GM19438 (cell line): Measurements from ENCODE around the gene FNBP1L.

Source experiments
- ATAC-seq: cut with Tn5 transposase; IDR thresholded peaks from one replicate; pipeline ENCODE4 v1.9.1; 2021; ENCODE audit warnings: low read depth; ENCODE audit not compliant: unreplicated experiment

Gene FNBP1L

DNA sequence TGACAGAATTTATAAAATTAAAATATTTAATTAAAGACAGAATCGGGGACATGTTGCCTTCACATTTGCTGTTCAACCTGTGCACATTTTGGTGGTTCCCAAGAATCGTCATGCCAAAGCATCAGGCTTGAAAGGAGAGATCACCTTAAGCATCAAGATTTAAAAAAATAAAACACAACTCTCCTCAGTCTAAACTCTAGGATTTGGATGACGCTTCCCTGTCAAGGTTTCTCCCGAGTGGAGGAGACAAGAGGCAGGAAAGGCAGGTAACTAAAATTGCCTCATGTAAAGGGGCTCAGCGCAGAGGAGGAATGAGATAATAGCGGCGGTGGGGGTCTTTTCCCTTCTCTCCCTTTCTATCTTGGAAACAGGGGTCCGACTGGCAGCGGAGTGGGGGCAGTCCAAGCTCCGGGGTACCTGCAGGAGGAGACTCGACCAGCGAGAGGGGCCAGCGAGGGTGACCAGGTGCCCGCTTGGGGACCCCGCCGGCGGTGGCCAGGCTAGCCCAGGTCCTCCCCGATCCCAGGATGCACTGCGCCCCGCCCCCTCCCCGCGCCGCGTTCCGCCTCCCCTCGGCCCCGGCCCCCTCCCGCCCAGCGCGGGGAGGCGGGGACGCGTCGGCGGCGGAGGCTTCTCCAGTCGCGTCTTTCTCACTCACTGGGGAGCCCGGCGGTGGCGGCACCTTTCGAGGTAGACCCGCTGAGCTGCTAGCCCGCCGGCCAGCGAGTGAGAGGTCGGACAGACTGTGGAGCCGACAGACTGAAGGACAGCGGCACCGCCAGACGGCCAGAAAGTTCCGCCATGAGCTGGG, at the start of gene FNBP1L:
FNBP1L (plus strand) TSS at position 638 of the 811 bp plus-strand sequence; CDS start at position 802, 164 bp downstream.
- ATAC-seq = no peak

DNA sequence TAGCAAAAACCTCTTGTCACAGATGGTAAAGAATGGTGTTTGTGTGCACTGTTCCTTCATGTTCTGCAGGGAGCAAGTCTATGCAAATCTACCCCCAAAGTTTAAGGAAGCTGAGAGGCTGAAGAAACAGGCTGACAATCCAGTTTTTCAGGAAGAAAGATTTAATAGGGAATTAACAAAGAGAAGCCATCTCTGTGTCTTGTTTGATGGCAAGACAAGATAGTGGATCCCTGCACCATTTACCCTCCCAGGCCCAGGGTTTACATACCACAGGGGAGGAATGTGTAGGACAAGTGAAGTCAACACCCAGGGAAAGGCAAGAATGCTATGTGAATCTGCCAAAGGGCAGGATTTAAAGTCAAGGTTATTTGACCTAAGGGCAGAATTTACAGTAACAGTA, 48.1 kb upstream of the FNBP1L start:
- no peak for ATAC-seq

DNA sequence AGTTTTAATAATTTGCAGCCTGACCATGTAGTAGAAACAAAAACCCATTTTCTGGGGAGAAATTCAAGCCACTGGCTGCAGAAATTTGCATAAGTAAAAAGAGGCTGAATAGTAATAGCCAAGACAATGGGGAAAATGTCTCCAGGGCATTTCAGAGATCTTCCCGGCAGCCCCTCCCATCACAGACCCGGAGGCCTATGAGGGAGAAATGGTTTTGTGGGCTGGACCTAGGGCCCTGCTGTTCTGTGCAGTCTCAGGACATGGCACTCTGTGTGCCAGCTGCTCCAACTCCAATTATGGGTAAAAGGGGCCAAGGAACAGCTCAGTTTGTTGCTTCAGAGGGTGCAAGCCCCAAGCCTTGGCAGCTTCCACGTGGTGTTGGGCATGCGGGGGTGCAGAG, 39.7 kb upstream of the FNBP1L start:
- ATAC-seq = no peak

DNA sequence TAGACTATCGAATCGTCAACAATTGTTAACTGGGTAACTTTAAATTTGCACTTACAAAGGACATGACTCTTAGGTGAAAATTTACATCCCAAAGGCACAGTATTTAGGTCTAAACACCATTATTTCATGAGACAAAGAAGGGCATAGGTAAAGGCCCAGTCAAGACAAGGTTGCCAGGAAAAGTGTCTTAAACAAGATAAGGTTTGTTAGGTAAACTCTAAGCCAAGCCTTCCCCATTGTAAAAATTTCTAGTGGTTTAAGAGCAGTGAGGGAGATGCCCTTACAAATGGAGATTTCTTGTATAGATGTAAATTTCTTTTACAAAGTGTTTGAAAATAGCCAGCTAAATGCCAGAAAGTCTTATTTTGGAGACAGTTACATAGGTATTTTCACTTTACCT, 36.9 kb upstream of the FNBP1L start:
- ATAC-seq = no peak

DNA sequence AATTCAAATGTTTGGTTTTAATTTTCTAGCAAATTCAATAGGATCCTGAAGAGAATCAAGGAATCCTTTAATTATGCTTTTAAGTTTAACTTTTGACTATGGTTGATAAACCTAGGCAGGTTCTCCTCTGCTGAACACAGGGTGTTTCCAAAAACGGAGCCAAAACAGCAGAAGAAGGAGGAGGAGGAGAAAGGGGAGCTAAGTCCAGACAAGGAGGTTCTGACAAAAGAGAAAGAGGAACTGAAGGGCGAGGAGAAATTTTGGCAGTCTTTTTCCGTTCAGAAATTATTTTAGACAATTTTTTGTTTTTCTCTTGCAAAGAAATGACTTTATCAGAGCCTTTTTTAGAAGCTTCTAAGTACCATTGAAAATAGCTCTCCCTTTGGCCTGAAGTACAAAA, 33.2 kb upstream of the FNBP1L start:
- no peak for ATAC-seq

DNA sequence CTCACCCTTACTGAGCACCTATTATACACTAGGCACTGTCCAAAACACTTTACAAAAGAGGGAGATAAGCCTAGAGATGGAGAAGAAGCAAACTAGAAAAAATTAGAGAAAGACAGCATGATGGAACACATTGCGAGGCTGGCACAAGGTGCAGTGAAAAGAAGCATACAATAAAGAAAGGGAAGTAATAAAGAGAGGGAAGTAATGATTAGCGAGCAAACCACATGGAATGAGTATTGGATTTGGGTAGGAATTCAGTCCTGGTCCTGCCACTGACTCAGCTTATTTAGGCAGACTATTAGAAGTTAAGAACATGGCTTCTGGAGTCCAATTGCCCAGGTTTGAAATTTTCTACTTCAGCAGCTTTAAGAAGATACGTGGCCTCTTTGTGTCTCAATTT, 32.6 kb upstream of the FNBP1L start:
- ATAC-seq = no peak

DNA sequence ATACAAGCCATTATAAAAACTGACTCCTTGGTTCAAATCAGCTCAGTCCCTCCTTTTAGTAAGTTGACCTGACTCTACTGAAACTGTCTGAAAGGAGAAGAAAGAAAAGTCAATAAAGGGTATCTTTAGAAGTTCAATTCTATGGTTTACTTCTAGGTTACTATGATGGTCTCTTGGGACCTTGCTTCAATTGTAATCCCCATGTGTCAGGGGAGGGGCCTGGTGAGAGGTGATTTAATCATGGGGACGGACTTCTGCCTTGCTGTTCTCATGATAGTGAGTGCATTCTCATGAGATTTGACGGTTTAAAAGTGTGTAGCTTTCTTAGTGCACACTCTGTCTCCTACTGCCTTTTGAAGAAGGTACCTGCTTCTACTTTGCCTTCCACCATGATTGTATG, 31.7 kb upstream of the FNBP1L start:
- no peak for ATAC-seq

DNA sequence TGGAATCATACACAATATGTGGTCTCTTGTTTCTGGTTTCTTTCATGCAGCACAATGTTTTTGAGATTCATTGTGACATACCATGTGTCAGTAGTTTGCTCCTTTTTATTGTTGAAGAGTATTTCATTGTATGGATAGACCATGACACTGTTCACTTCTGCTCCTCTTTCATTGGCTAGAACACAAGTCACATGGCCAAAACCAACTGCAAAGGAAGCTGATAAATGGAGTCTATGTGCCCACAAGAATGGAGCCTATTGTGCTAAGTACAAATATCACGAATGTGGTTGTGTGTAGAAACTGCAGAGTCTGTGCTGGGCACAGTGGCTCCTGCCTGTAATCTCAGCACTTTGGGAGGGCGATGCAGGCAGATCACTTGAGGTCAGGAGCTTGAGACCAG, 28.6 kb upstream of the FNBP1L start:
- ATAC-seq = no peak

DNA sequence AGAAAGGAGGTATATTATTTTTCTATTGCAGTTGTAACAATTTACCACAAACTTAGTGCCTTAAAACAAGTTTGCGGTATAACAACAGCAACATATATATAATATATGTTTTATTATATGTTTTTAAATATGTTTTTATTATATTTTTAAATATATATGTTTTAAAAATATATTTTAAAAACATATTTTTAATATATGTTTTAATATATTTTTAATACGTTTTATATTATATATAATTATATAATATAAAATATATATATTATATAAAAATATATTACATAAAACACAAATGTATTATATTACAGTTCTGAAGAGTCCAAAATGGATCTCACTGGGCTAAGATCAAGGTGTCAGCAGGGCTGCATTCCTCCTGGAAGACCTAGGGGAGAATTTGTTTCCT, 27.5 kb upstream of the FNBP1L start:
- no peak for ATAC-seq

DNA sequence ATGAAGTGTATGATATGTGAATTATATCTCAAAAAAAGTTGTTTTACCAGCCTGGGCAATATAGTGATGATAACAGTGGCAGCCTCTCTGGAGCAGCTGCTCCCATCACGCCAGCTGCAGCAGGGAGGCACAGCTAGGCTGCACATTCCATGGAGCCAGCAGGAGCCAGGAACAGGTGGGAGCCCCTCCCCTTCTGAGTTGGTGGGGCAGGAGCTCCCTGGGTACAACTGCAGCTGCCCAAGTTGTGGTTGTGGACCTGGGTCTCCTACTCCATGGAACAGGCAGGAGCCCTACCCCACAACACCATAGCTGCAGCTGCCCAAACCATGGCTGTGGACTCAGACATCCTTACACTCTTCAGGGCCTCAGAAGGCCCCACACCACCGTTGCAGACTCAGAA, 21.7 kb upstream of the FNBP1L start:
- no peak for ATAC-seq

DNA sequence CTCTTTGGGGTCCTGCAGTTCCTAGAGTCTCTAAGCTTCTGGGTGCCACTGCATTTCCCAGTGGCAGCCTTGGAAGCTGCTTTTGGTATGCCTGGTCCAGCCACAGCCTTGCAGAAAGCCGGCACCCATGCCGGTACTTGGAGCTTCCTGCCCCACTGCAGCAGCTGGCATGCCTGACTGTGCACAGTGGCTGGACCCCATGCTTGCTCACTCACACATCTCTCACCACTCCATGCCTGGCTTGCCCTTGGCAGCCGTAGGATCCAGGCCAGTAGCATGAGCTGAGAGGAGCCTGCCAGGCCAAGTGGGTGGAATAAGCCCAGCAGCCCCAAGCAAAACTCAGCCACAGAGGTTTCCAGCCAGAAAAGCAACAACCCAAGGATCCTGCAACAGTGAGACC, 20.3 kb upstream of the FNBP1L start:
- ATAC-seq = no peak

DNA sequence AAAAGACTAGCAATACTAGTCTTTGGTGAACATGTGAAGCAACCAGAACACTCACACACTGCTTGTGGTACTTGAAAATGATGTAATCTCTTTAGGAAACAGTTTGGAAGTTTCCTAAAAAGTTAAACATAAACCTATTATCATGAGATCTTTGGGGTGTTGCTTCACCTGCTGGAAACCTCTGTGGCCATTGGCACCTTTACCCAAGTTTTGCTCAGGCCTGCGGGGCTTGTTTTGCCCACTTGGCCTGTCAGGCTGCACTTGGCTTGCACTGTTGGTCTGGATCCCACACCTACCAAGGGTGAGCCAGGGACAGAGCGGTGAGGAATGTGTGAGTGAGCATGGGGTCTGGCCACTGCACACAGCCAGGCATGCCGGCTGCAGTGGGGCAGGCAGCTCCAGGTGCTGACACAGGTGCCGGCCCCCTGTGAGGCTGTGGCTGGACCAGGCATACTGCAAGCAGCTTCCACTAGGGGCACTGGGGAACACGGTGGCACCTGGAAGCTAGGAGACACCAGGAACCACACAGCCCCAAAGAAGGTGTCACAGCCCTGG, 14.4 kb upstream of the FNBP1L start:
- no peak for ATAC-seq

DNA sequence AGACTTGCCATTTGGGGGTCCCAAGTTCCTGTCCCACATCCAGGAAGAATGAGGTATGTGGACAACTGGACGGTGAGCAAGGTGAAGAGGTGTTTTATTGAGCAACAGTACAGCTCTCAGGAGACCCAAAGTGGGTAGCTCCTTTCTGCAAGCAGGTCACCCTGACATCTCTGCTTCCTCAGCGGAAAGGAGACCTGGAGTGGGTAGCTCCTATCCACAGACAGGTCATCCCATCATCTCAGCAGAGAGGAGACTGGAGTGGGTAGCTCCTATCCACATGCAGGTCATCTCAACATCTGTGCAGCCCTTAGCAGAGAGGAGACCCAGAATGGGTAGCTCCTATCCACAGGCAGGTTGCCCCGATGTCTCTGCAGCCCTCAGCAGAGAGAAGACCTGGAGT, 13.8 kb upstream of the FNBP1L start:
- ATAC-seq = no peak

DNA sequence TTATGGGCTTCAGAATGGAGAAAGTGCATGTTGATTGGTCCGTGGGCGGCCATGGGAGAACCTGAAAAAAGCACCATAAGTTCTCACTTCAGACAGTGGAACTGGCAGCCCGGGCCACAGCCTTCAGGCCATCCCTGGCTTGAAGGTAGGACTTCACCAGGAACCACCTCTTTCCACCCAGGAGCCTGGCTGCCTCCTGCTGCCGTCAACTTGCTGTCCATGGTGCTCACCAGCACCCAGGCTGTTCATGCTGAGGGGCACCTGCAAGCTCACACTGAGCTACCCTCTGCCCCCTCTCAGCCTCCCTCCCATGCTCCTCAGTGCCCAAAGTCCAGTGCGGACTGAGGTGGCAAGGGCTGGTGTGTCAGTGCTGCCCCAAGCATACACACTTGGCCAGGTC, 12.9 kb upstream of the FNBP1L start:
- no peak for ATAC-seq

DNA sequence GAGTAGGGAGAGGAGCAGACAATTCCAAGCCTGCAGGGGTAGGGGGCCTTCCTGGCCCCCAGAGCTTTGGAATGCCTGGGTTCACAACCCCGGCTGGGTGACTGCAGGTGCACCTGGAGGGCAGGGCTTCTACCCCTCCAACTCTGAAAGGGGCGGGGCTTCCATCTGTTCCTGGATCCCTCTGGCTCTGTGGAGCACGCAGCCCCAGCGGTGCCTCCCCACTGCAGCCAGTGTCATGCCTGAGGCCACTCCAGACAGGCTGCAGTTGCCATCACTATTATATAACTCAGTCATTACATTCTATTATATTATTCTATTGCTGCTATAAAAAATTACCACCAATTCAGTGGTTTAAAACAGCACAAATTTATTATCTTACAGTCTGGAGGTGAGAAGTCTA, 12.5 kb upstream of the FNBP1L start:
- no peak for ATAC-seq

DNA sequence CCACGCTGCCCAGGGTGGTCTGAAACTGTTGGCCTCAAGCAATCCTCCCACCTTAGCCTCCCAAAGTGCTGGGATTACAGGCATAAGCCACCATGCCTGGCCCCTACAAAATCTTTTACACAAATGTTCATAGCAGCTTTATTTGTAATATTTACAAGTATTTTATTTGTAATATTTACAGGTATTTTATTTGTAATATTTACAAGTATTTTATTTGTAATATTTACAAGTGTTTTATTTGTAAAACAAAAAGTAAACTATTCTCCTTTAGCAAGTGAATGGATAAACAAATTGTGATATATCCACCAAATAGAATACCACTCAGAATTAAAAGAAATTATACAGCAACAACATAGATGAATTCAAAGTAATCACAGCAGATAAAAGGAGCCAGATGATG, 11.4 kb upstream of the FNBP1L start:
- ATAC-seq = no peak

DNA sequence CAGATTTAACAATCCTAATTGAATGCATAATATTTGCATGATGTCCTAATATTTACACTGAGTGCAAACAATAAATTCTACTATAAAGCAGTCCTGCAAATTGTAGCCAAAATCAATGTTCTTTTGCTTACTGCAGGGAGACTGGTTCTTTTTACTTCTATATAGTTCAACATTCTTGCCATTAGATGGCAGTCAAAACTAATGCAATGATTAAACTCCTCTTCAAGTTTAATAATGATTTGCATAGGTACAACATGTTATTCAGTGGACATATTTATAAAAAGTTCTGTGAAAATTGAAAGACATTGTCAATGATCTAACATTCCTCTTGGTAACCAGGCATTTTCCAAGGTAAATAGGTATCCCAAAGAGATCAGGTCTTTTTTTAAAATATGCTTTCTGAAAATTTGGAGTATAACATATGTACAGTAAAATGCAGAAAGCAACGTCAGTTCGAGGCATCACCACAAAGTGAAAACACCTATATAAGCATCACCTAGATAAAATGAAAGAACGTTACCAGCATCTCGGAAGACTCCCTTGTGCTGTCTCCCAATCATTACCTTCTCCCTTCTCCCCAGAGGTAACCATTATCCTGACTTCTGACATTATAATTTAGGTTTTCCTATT, 9.8 kb upstream of the FNBP1L start:
- no peak for ATAC-seq

DNA sequence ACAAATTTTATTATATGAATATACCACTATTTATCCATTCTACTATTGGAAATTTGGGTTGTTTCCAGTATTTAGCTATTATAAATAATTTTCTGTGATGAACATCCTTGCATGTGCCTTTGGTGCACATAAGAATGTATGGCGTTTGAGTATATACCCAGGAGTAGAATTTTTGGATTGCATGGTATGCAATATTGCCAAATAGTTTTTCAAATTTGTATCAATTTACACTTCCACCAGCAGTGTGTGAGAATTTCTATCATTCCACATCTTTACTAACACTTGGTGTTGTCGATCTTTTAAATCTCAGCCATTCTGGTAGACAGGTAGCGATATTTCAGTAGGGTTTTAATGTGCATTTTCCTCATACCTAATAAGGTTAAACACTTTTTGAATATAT, 9.2 kb upstream of the FNBP1L start:
- ATAC-seq = no peak

DNA sequence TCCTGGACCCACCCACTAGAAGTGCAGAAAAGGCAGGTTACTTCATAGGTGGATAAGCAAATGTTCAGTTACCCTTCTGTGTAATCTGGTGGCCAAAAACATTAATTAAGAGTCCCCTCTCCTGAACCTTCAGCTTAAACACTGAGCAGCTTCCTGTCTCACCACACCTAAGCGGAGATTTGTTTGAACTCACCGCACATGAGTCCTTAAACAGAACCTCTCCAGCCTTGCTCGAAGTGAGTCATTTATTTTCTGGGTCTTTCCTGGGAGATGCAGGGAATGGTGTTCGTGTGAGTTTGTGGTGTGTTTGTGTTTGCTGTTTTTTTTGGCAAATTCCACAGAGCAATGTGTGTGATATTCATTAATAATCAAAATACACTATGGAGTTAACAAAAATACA, 7.6 kb upstream of the FNBP1L start:
- ATAC-seq = no peak

DNA sequence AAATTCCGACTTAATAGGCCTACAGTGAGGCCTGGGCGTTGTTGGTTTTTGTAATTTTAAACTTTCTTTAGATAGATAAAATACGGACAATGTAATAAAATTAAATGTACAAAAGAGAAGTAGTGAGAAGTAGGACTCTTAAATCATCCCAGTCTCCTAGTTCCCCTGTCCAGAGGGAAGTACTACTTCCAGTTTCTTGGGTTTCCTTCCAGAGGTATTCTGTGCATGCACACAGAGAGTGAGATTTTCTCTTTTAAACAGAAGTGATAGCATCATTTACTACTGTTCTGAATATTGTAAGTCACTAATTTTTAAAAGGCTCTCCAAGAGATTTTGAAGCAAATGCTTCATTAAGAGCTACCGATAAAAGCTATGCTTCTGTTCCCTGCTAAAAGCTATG, 7.2 kb upstream of the FNBP1L start:
- ATAC-seq = no peak

DNA sequence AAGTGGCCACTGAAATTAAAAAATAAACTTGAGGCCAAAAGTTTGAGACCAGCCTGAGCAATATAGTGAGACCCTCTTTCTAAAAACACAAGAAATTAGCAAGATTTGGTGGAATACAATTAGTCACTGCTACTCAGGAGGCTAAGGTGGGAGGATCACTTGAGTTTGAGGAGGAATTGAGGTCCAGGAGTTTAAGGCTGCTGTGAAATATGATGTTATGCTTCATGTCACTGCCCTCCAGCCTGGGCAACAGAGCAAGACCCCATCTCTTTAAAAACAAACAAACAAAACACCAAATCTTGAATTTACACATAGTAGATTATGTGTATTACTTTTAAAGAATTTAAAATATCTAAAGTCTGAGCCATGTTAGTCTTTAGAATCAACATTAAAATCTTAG, 6.3 kb upstream of the FNBP1L start:
- ATAC-seq = no peak

DNA sequence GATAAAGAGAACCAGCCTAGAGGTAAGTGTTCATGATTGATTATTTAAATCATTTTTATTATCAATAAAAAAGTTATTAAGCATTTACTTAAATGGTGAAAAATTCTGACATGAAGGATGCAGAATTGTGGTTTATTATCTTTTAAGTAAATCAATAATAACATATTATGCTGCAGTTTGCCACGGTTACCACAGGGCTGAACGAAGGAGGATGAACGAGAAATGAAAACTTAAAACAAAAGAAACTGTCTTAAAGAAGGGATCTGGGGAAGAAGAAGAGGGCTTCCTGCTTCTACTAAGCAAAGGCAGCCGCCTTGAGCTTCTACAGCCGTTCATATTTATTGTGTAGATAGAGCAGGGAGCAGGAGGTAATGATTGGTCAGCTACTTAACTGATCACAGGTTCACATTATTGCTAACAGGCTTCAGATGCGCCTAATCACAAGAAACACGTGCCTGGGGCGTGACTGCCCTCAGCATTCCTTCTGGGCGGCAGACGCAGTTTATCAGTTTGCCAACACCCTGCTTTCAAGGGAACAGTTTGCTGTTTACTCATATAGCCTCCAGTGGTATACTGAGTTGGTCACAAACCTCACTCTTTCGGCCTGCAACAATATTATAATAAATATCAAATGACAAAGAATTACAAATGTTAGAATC, 5.8 kb upstream of the FNBP1L start:
- ATAC-seq = no peak
